ENCODE measurements around the gene ADK. TPM values are rescaled to one million over a fixed set of nuclear protein-coding genes. Genes with fewer than 3 reads are reported as not detected.

Gene ADK
- total and polyA plus RNA-seq, 2 donors (not counting 1 experiment from before 2014, with no cell fraction given) = 25.3 to 47.8 TPM

GRCh38 chr10:74623786-74624185, 472.8 kb downstream of the ADK start:
- H2AFZ ChIP-seq (ENCODE audit: low read length) = no peak overlapping the region
- no peak overlapping the region for H3K4me3 ChIP-seq (replicated peaks in 1 of 4; ENCODE audit: control extremely low read depth in 1 of 4, insufficient read depth in 1 of 4, low read depth in 3 of 4, low read length in 4 of 4)
- TF ChIP-seq EZH2 (IDR thresholded peaks at IDR 0.05; ENCODE audit: low read length, missing control alignments) = no peak
- TF ChIP-seq, protein P1, sequence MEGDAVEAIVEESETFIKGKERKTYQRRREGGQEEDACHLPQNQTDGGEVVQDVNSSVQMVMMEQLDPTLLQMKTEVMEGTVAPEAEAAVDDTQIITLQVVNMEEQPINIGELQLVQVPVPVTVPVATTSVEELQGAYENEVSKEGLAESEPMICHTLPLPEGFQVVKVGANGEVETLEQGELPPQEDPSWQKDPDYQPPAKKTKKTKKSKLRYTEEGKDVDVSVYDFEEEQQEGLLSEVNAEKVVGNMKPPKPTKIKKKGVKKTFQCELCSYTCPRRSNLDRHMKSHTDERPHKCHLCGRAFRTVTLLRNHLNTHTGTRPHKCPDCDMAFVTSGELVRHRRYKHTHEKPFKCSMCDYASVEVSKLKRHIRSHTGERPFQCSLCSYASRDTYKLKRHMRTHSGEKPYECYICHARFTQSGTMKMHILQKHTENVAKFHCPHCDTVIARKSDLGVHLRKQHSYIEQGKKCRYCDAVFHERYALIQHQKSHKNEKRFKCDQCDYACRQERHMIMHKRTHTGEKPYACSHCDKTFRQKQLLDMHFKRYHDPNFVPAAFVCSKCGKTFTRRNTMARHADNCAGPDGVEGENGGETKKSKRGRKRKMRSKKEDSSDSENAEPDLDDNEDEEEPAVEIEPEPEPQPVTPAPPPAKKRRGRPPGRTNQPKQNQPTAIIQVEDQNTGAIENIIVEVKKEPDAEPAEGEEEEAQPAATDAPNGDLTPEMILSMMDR (conservative IDR thresholded peaks at IDR 0.05 in 1 of 2, IDR thresholded peaks at IDR 0.05 in 1 of 2; ENCODE audit: low read depth in 1 of 2, low read length in 2 of 2) = no peak
- H3K4me1 ChIP-seq (ENCODE audit: control insufficient read depth, extremely low read depth, insufficient read depth, low read length) = no peaks in the 10 kb centered on the region
- no peaks in the 10 kb centered on the region for H4K20me1 ChIP-seq (ENCODE audit: control insufficient read depth, extremely low read depth, insufficient read depth, low read length)
- H3K36me3 ChIP-seq (ENCODE audit: control insufficient read depth, insufficient read depth, low read length) = no peaks in the 10 kb centered on the region
- no peaks in the 10 kb centered on the region for H3K27me3 ChIP-seq (ENCODE audit: control insufficient read depth, insufficient read depth, low read length)
- DNase-seq (ENCODE audit: low read depth in 2 of 2) = no peak
- no peak overlapping the region for H3K9ac ChIP-seq (ENCODE audit: insufficient read depth, low read length)
- H3K4me2 ChIP-seq (ENCODE audit: extremely low read depth, insufficient read depth, low read length) = no peak overlapping the region
- H3K9me3 ChIP-seq (ENCODE audit: control insufficient read depth, insufficient read depth, low read depth, low read length) = no peaks in the 10 kb centered on the region
- H3K79me2 ChIP-seq (ENCODE audit: control insufficient read depth, insufficient read depth, low read length) = no peaks in the 10 kb centered on the region
- no peak overlapping the region for H3K27ac ChIP-seq (ENCODE audit: insufficient read depth, low read length)

DNA sequence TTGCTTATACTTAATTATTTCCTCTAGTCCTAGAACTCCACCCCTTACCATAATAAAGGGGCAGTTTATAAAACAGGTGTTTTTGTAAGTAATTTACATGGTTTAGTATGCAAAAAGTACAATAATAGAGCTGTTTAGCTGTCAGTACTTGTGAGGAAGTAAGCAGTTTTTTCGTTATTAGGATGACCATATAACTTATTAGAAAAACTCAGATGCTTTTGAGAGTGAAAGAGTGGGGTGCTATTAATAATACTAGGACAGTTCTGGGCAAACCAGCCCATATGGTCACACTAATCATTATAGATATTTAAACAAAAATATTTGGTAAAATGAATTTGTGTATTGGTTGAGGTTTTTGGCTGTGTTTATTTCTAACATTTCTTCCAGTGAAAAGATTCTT, 473.5 kb downstream of the ADK start:
- no peaks in the 10 kb centered on the region for H3K36me3 ChIP-seq (ENCODE audit: control insufficient read depth, insufficient read depth, low read length)

GRCh38 chr10:74628136-74628535, 477.1 kb downstream of the ADK start:
- no peak for TF ChIP-seq EZH2 (IDR thresholded peaks at IDR 0.05; ENCODE audit: low read length, missing control alignments)
- TF ChIP-seq, protein P1 (conservative IDR thresholded peaks at IDR 0.05 in 1 of 2, IDR thresholded peaks at IDR 0.05 in 1 of 2; ENCODE audit: low read depth in 1 of 2, low read length in 2 of 2) = no peak
- Histone ChIP-seq H3K4me2 (ENCODE audit: extremely low read depth, insufficient read depth, low read length) (no peak overlapping the region), H3K4me3 (replicated peaks in 1 of 4; ENCODE audit: control extremely low read depth in 1 of 4, insufficient read depth in 1 of 4, low read depth in 3 of 4, low read length in 4 of 4) (no peak overlapping the region), H3K9ac (ENCODE audit: insufficient read depth, low read length) (no peak overlapping the region), H3K27ac (ENCODE audit: insufficient read depth, low read length) (no peak overlapping the region), H3K9me3 (ENCODE audit: control insufficient read depth, insufficient read depth, low read depth, low read length) (no peaks in the 10 kb centered on the region), H4K20me1 (ENCODE audit: control insufficient read depth, extremely low read depth, insufficient read depth, low read length) (no peaks in the 10 kb centered on the region), H3K4me1 (ENCODE audit: control insufficient read depth, extremely low read depth, insufficient read depth, low read length) (no peaks in the 10 kb centered on the region), H3K27me3 (ENCODE audit: control insufficient read depth, insufficient read depth, low read length) (no peaks in the 10 kb centered on the region), H2AFZ (ENCODE audit: low read length) (no peak overlapping the region), H3K36me3 (ENCODE audit: control insufficient read depth, insufficient read depth, low read length) (no peaks in the 10 kb centered on the region), H3K79me2 (ENCODE audit: control insufficient read depth, insufficient read depth, low read length) (no peaks in the 10 kb centered on the region)
- no peak for DNase-seq (ENCODE audit: low read depth in 2 of 2)

More for the DNA sequence above, 473.5 kb downstream of the ADK start:
- Histone ChIP-seq H3K4me3 (replicated peaks in 1 of 4; ENCODE audit: control extremely low read depth in 1 of 4, insufficient read depth in 1 of 4, low read depth in 3 of 4, low read length in 4 of 4) (no peak overlapping the region), H2AFZ (ENCODE audit: low read length) (no peak overlapping the region), H3K4me1 (ENCODE audit: control insufficient read depth, extremely low read depth, insufficient read depth, low read length) (no peaks in the 10 kb centered on the region), H3K4me2 (ENCODE audit: extremely low read depth, insufficient read depth, low read length) (no peak overlapping the region), H3K27me3 (ENCODE audit: control insufficient read depth, insufficient read depth, low read length) (no peaks in the 10 kb centered on the region), H3K27ac (ENCODE audit: insufficient read depth, low read length) (no peak overlapping the region), H3K9me3 (ENCODE audit: control insufficient read depth, insufficient read depth, low read depth, low read length) (no peaks in the 10 kb centered on the region), H4K20me1 (ENCODE audit: control insufficient read depth, extremely low read depth, insufficient read depth, low read length) (no peaks in the 10 kb centered on the region), H3K79me2 (ENCODE audit: control insufficient read depth, insufficient read depth, low read length) (no peaks in the 10 kb centered on the region), H3K9ac (ENCODE audit: insufficient read depth, low read length) (no peak overlapping the region)
- DNase-seq (ENCODE audit: low read depth in 2 of 2) = no peak
- TF ChIP-seq, protein P1 (conservative IDR thresholded peaks at IDR 0.05 in 1 of 2, IDR thresholded peaks at IDR 0.05 in 1 of 2; ENCODE audit: low read depth in 1 of 2, low read length in 2 of 2) = no peak
- TF ChIP-seq EZH2 (IDR thresholded peaks at IDR 0.05; ENCODE audit: low read length, missing control alignments) = no peak

All from fibroblast of lung (primary cell).